Neural cell (in vitro differentiated cells): ENCODE measurements around the gene GET4. TPM values are rescaled to one million over a fixed set of nuclear protein-coding genes. Genes with fewer than 3 reads are reported as not detected.

Experiments
- H2AFZ ChIP-seq: fragments of 200-600, 300-800 bp; sonication (generic), shearing (Covaris generic); 2 replicates; pipeline ENCODE4 v1.6.0; 2014; ENCODE audit warnings: low read depth, mild to moderate bottlenecking, antibody characterized with exemption, low read length, moderate library complexity
- H3F3A ChIP-seq: fragments of 200-600 bp; shearing (Covaris generic); 2 replicates; pipeline ENCODE4 v1.6.1; 2016; ENCODE audit warnings: mild to moderate bottlenecking, moderate library complexity, mixed read lengths, antibody characterized with exemption, low read length; ENCODE audit not compliant: insufficient read depth, poor library complexity, severe bottlenecking
- H3K27ac ChIP-seq: fragments of 200-600, 300-800 bp; sonication (generic), shearing (Covaris generic); 2 replicates; pipeline ENCODE4 v1.5.1; 2014; ENCODE audit warnings: mild to moderate bottlenecking, low read length, moderate library complexity
- H3K27me3 ChIP-seq: fragments of 300-800, 200-600 bp; sonication (generic), shearing (Covaris generic); 2 replicates; pipeline ENCODE4 v1.6.0; 2014; ENCODE audit warnings: mild to moderate bottlenecking, low read depth, low read length, moderate library complexity; ENCODE audit not compliant: insufficient read depth
- H3K36me3 ChIP-seq: fragments of 300-800, 200-600 bp; sonication (generic), shearing (Covaris generic); 2 replicates; pipeline ENCODE4 v1.5.1; 2014; ENCODE audit warnings: mild to moderate bottlenecking, antibody characterized with exemption, low read length, moderate library complexity; ENCODE audit not compliant: insufficient read depth
- H3K4me2 ChIP-seq: fragments of 300-800, 200-600 bp; sonication (generic), shearing (Covaris generic); 2 replicates; pipeline ENCODE4 v1.6.0; 2014; ENCODE audit warnings: mild to moderate bottlenecking, low read length
- H3K4me3 ChIP-seq: fragments of 300-800, 200-600 bp; sonication (generic), shearing (Covaris generic); 2 replicates; pipeline ENCODE4 v1.5.1; 2014; ENCODE audit warnings: mild to moderate bottlenecking, low read length, moderate library complexity
- H3K79me2 ChIP-seq: fragments of 200-600 bp; shearing (Covaris generic); replicated peaks from 2 replicates; pipeline ENCODE4 v1.6.0; 2014; ENCODE audit warnings: mild to moderate bottlenecking, low read length, moderate library complexity; ENCODE audit not compliant: insufficient read depth
- H3K9ac ChIP-seq: fragments of 300-800, 200-600 bp; sonication (generic), shearing (Covaris generic); 2 replicates; pipeline ENCODE4 v1.6.1; 2016; ENCODE audit warnings: mild to moderate bottlenecking, low read length, mixed read lengths
- H3K9me2 ChIP-seq: fragments of 200-600 bp; shearing (Covaris generic); 2 replicates; pipeline ENCODE4 v1.6.1; 2016; ENCODE audit warnings: mild to moderate bottlenecking, low read length, mixed read lengths; ENCODE audit not compliant: insufficient read depth
- H3K9me3 ChIP-seq: fragments of 200-600, 300-800 bp; sonication (generic), shearing (Covaris generic); 2 replicates; pipeline ENCODE4 v1.6.1; 2016; ENCODE audit warnings: mild to moderate bottlenecking, mixed run types, low read length, moderate library complexity, mixed read lengths
- H4K20me1 ChIP-seq: fragments of 200-600 bp; shearing (Covaris generic); 2 replicates; pipeline ENCODE4 v1.6.1; 2016; ENCODE audit warnings: mild to moderate bottlenecking, mixed run types; ENCODE audit not compliant: insufficient read depth
- EP300 ChIP-seq: fragments of 450-650 bp; conservative IDR thresholded peaks from 2 replicates; pipeline ENCODE4 v1.6.1; 2014; ENCODE audit warnings: antibody characterized with exemption, mild to moderate bottlenecking, moderate library complexity; ENCODE audit not compliant: poor library complexity, severe bottlenecking
- EZH2 ChIP-seq: fragments of 200-600, 300-800 bp; shearing (Covaris generic), sonication (generic); IDR thresholded peaks from 2 replicates; pipeline ENCODE4 v1.6.1; 2014; ENCODE audit warnings: antibody characterized with exemption, low read length, borderline replicate concordance, mild to moderate bottlenecking; ENCODE audit not compliant: insufficient read depth, poor library complexity, severe bottlenecking
- MXI1 ChIP-seq: fragments of 450-650 bp; conservative IDR thresholded peaks from 2 replicates; pipeline ENCODE4 v1.6.1; 2014; ENCODE audit warnings: antibody characterized with exemption, mild to moderate bottlenecking; ENCODE audit not compliant: poor library complexity, severe bottlenecking
- POLR2AphosphoS5 ChIP-seq: IDR thresholded peaks from 2 replicates; pipeline ENCODE4 v1.6.1; 2012
- RAD21 ChIP-seq: fragments of 450-650 bp; conservative IDR thresholded peaks from 2 replicates; pipeline ENCODE4 v1.6.1; 2014; ENCODE audit warnings: antibody characterized with exemption, mild to moderate bottlenecking, moderate library complexity
- SMC3 ChIP-seq: fragments of 450-650 bp; conservative IDR thresholded peaks from 2 replicates; pipeline ENCODE4 v1.6.1; 2014; ENCODE audit warnings: antibody characterized with exemption, mild to moderate bottlenecking, moderate library complexity; ENCODE audit not compliant: poor library complexity
- TAF1 ChIP-seq: IDR thresholded peaks from 2 replicates; pipeline ENCODE4 v1.6.1; 2012; ENCODE audit warnings: low read depth
- polyA plus RNA-seq: library from polyadenylated mRNA; depleted of rRNA; stranded (reverse); fragments of >200 nt; gene quantifications from 2 replicates; pipeline ENCODE4 v1.2.3, GENCODE V29; 2014
- TF ChIP-seq, protein P1 (sequence below): fragments of 450-650 bp; IDR thresholded peaks from 2 replicates; pipeline ENCODE4 v1.5.1; 2014; ENCODE audit warnings: antibody characterized with exemption, mild to moderate bottlenecking, moderate library complexity; ENCODE audit not compliant: poor library complexity, severe bottlenecking
- TF ChIP-seq, protein P2 (sequence below): IDR thresholded peaks from 2 replicates; pipeline ENCODE4 v1.6.1; 2012; ENCODE audit warnings: borderline replicate concordance

GET4 gene
- polyA plus RNA-seq, 1 donor from 2014 or later: 63.8 TPM

GRCh38 chr7:876972-877311 is 588 bp downstream of the GET4 start:
- Histone ChIP-seq H4K20me1 (no peaks in the 10 kb centered on the region), H3K9me2 (no peaks in the 10 kb centered on the region), H3K36me3 (peaks cover 3% of the 10 kb centered on the region), H3K9ac (peak overlapping the region; percentile 95), H2AFZ (peak overlapping the region; percentile 72), H3K4me3 (peak overlapping the region; percentile 85), H3K4me2 (no peak overlapping the region), H3K27ac (peak overlapping the region; percentile 80), H3K79me2 (peaks cover 38% of the 10 kb centered on the region), H3K9me3 (no peaks in the 10 kb centered on the region), H3K27me3 (no peaks in the 10 kb centered on the region), H3F3A (no peaks in the 10 kb centered on the region)
- TF ChIP-seq POLR2AphosphoS5 (no peak), MXI1 (no peak), TAF1 (no peak), SMC3 (no peak), EP300 (no peak), EZH2 (no peak), RAD21 (no peak)
- TF ChIP-seq, protein P1, sequence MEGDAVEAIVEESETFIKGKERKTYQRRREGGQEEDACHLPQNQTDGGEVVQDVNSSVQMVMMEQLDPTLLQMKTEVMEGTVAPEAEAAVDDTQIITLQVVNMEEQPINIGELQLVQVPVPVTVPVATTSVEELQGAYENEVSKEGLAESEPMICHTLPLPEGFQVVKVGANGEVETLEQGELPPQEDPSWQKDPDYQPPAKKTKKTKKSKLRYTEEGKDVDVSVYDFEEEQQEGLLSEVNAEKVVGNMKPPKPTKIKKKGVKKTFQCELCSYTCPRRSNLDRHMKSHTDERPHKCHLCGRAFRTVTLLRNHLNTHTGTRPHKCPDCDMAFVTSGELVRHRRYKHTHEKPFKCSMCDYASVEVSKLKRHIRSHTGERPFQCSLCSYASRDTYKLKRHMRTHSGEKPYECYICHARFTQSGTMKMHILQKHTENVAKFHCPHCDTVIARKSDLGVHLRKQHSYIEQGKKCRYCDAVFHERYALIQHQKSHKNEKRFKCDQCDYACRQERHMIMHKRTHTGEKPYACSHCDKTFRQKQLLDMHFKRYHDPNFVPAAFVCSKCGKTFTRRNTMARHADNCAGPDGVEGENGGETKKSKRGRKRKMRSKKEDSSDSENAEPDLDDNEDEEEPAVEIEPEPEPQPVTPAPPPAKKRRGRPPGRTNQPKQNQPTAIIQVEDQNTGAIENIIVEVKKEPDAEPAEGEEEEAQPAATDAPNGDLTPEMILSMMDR: no peak
- TF ChIP-seq, protein P2, sequence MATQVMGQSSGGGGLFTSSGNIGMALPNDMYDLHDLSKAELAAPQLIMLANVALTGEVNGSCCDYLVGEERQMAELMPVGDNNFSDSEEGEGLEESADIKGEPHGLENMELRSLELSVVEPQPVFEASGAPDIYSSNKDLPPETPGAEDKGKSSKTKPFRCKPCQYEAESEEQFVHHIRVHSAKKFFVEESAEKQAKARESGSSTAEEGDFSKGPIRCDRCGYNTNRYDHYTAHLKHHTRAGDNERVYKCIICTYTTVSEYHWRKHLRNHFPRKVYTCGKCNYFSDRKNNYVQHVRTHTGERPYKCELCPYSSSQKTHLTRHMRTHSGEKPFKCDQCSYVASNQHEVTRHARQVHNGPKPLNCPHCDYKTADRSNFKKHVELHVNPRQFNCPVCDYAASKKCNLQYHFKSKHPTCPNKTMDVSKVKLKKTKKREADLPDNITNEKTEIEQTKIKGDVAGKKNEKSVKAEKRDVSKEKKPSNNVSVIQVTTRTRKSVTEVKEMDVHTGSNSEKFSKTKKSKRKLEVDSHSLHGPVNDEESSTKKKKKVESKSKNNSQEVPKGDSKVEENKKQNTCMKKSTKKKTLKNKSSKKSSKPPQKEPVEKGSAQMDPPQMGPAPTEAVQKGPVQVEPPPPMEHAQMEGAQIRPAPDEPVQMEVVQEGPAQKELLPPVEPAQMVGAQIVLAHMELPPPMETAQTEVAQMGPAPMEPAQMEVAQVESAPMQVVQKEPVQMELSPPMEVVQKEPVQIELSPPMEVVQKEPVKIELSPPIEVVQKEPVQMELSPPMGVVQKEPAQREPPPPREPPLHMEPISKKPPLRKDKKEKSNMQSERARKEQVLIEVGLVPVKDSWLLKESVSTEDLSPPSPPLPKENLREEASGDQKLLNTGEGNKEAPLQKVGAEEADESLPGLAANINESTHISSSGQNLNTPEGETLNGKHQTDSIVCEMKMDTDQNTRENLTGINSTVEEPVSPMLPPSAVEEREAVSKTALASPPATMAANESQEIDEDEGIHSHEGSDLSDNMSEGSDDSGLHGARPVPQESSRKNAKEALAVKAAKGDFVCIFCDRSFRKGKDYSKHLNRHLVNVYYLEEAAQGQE: no peak

GRCh38 chr7:877312-878232 is 1.2 kb downstream of the GET4 start:
- no peaks in the 10 kb centered on the region for H3K9me2 ChIP-seq
- H2AFZ ChIP-seq: peak overlapping the region; percentile 72
- peak overlapping the region; percentile 85 for H3K4me3 ChIP-seq
- H3K27me3 ChIP-seq: no peaks in the 10 kb centered on the region
- H3F3A ChIP-seq: no peaks in the 10 kb centered on the region
- H3K9me3 ChIP-seq: no peaks in the 10 kb centered on the region
- H3K27ac ChIP-seq: peak overlapping the region; percentile 80
- peak overlapping the region; percentile 95 for H3K9ac ChIP-seq
- peak overlapping the region; percentile 65 for H3K4me2 ChIP-seq
- no peaks in the 10 kb centered on the region for H4K20me1 ChIP-seq
- no peaks in the 10 kb centered on the region for H3K36me3 ChIP-seq
- no peak for TF ChIP-seq MXI1
- no peak for TF ChIP-seq EZH2
- no peak for TF ChIP-seq SMC3
- TF ChIP-seq, protein P2: no peak
- TF ChIP-seq EP300: no peak
- no peak for TF ChIP-seq RAD21
- no peak for TF ChIP-seq TAF1
- TF ChIP-seq, protein P1: no peak
- TF ChIP-seq POLR2AphosphoS5: no peak
- peaks cover 43% of the 10 kb centered on the region for H3K79me2 ChIP-seq
